GM12891 (cell line): ENCODE data around the gene CMSS1.

Experiments
- DNase-seq: peaks from one replicate; pipeline ENCODE4 v3.0.0; 2011; ENCODE audit warnings: low spot score; ENCODE audit not compliant: insufficient read length
- FAIRE-seq: peaks from 2 replicates; lab custom pipeline; 2011; peaks lifted over from hg19 to GRCh38; lab: Jason Lieb, UNC
- PAX5 ChIP-seq: IDR thresholded peaks from 2 replicates; pipeline ENCODE4 v1.6.1; 2011; ENCODE audit warnings: low read length, moderate library complexity, mild to moderate bottlenecking; ENCODE audit not compliant: insufficient read depth, severe bottlenecking
- POLR2A ChIP-seq: IDR thresholded peaks from 2 replicates; pipeline ENCODE4 v1.6.1; 2011; ENCODE audit warnings: low read depth, low read length, control low read depth
- POLR2AphosphoS5 ChIP-seq: IDR thresholded peaks from 2 replicates; pipeline ENCODE4 v1.6.1; 2011; ENCODE audit warnings: low read depth, low read length, control low read depth
- POU2F2 ChIP-seq: IDR thresholded peaks from 2 replicates; pipeline ENCODE4 v1.6.1; 2011; ENCODE audit warnings: low read depth, mild to moderate bottlenecking, control low read depth, low read length, moderate library complexity
- SPI1 ChIP-seq: IDR thresholded peaks from 2 replicates; pipeline ENCODE4 v1.6.1; 2011; ENCODE audit warnings: low read depth, low read length, control low read depth
- TAF1 ChIP-seq: IDR thresholded peaks from 2 replicates; pipeline ENCODE4 v1.6.1; 2011; ENCODE audit warnings: low read depth, low read length, control low read depth

Gene CMSS1

DNA sequence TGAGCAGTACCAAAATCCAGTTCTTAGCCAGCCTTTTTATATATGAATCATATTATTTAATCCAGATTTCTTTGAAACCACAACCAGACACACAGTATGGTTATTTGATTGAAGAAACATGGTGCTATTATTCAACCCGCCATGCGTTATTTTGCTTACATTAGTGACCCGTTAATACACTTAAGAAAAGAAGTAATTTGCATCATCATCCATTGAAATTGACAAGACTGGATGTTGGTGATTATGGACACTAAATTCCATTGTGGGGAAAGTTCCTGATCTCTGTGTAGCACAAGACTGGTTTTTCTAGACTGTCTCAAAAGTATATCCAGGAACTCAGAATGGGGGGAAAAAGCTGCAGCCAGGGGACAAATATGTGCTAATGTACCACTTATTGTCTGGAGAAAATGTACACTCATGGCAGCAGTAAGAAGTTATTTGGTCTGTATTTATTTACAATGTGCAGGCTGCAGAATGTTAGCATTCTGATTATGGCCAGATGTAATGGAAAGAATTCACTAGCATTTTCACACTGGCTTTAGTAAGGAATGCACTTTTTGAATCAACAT is 216.3 kb downstream of the CMSS1 start:
- no peak for TF ChIP-seq POLR2AphosphoS5
- no peak for TF ChIP-seq TAF1
- TF ChIP-seq POU2F2 = no peak
- no peak for TF ChIP-seq SPI1
- TF ChIP-seq POLR2A = no peak
- no peak for TF ChIP-seq PAX5
- peak; percentile 20 for FAIRE-seq

GRCh38 chr3:100039075-100039474 is 221.4 kb downstream of the CMSS1 start:
- TF ChIP-seq PAX5 (no peak), POU2F2 (no peak), POLR2A (no peak), TAF1 (no peak), POLR2AphosphoS5 (no peak), SPI1 (no peak)
- FAIRE-seq = no peak
- DNase-seq = no peak

More for the DNA sequence above, 216.3 kb downstream of the CMSS1 start:
- no peak for DNase-seq

- DNase-seq (no peak), FAIRE-seq (peak; percentile 35)
- TF ChIP-seq POLR2AphosphoS5 = no peak
- TF ChIP-seq TAF1 = no peak
- TF ChIP-seq POLR2A = no peak
- no peak for TF ChIP-seq PAX5
- no peak for TF ChIP-seq POU2F2
- TF ChIP-seq SPI1 = no peak
Observed at GRCh38 chr3:100040451-100041225, 223.0 kb downstream of the CMSS1 start.

- FAIRE-seq = no peak
- TF ChIP-seq POU2F2 = no peak
- no peak for TF ChIP-seq POLR2A
- TF ChIP-seq PAX5 = no peak
- no peak for TF ChIP-seq POLR2AphosphoS5
- no peak for TF ChIP-seq SPI1
- no peak for TF ChIP-seq TAF1
- DNase-seq = no peak
Observed at GRCh38 chr3:100041328-100041749, 223.7 kb downstream of the CMSS1 start.

DNA sequence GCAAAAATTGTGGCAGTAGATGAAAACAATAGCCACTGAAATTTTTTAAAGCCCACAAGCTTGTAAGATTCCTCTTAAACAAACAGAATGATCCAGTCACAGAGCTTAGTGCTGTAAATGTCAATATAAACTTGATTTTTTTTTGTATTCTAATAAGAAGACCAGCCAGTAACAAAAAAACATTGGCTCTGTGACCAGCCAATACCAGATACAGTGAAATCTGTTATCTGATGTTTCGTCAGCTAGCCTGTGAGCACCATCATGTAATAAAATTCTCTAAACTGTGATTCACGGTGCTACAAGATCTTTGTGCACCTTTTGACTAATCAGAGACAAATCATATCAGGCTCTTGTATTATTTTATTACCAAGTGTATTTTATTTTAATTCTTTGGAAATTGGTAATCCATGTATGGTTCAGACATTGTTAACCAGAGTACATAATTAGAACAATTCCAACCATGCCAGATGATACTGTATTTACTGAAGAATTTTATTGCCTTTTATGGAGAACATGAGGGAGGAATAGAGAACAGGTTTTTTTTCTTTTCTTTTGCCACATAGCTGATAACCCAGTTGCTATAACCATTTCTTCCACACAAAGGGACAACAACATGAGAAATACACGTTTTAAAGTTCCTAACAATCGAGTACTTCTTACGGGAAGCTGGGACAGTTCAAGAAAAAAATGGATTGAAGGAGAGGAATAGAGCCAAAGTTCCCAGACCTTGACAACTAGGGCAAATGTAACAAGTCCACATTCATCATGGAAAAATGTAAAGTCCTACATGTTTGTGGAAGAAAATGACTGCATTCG is 224.7 kb downstream of the CMSS1 start:
- FAIRE-seq = no peak
- no peak for TF ChIP-seq POU2F2
- TF ChIP-seq SPI1 = no peak
- no peak for TF ChIP-seq POLR2A
- TF ChIP-seq POLR2AphosphoS5 = no peak
- TF ChIP-seq PAX5 = no peak
- TF ChIP-seq TAF1 = no peak
- no peak for DNase-seq

DNA sequence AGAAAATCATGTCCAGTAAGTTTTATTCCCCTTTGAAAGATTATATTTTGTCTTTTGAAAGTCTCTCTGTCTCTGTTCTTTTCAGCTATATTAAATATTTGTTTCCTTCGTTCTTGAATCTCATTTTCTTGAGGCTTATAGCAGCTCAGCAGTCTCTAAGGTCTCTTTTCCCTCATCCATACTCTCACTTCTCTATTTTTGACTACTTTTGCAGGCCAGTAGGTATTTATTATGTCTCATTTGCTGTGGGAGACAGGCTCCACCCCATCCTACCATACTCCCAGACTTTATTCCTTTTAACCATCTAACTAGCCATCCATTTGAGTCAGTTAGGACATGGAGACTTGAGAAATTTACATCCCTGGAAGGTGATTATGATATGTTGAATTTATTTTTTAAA is 225.6 kb downstream of the CMSS1 start:
- TF ChIP-seq POU2F2 (no peak), SPI1 (peak; percentile 62), POLR2AphosphoS5 (no peak)
- FAIRE-seq = no peak
- DNase-seq = no peak

- TF ChIP-seq POLR2AphosphoS5 = no peak
- 0 out of 2 replicates have a peak, but pooled peaks have one; percentile 20 for TF ChIP-seq POU2F2
- TF ChIP-seq POLR2A = no peak
- TF ChIP-seq PAX5 = peak; percentile 27
- no peak for TF ChIP-seq TAF1
- peak; percentile 100 for TF ChIP-seq SPI1
Observed at GRCh38 chr3:100044369-100044768, 226.7 kb downstream of the CMSS1 start.

DNA sequence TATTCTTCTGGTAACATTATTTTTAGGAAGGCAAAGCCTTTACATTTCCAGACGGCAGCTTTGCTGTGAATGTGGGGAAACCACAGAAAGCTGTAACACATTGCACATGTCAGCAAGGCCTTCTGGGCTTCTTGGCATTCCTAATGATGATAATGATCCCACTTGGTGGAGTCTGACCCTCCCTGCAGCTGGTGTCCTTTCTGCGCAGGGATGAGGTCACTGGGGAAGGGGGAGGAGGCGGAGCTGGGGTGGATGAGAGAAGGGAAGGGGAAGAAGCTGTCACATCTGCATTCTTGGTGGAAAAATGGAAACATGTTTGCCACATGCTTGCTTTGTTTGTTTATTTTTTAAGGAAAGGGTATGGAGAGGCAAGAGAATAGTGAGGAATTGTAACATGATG is 228.0 kb downstream of the CMSS1 start:
- DNase-seq = no peak
- no peak for TF ChIP-seq TAF1
- TF ChIP-seq POU2F2 = no peak
- no peak for TF ChIP-seq SPI1
- TF ChIP-seq POLR2AphosphoS5 = no peak
- no peak for TF ChIP-seq PAX5
- peak; percentile 61 for FAIRE-seq

More at GRCh38 chr3:100044369-100044768, 226.7 kb downstream of the CMSS1 start:
- DNase-seq = no peak
- FAIRE-seq = peak; percentile 85

DNA sequence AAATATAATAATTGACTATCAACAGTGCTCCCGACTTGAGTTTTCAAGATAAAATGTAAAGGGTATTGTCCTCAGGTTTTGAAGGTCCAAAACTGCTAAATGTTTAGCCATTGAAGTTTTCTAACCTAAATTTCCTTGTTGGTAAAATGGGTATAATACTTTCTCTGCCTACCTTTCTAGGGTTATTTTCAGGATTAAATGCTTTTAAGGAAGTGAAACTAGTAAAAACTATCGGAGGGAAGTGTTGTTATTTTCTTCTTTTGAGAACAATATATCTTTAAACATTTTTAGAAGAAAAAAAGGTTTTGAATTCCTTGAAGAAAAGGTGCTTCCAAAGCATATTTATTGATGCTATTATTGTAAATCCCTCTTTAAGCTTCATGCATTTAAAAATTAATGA is 229.3 kb downstream of the CMSS1 start:
- no peak for DNase-seq
- TF ChIP-seq SPI1 = peak; percentile 81
- TF ChIP-seq PAX5 = no peak
- FAIRE-seq = no peak
